AG04449 (cell line): ENCODE results near the gene CDK5RAP2.

Source experiments
- CTCF ChIA-PET: fragments of 350-600 bp; formaldehyde crosslinking; extraction: SDS; loops from one replicate; lab custom pipeline; 2021; ENCODE audit warnings: antibody characterized with exemption; lab: Yijun Ruan, JAX
- POLR2A ChIA-PET: fragments of 400-600, 350-600 bp; formaldehyde crosslinking; extraction: SDS; loops from one replicate; lab custom pipeline; 2020; ENCODE audit warnings: antibody characterized with exemption, inconsistent platforms; lab: Yijun Ruan, JAX
- DNase-seq: peaks from one replicate; pipeline ENCODE4 v3.0.0-alpha.2; 2010; ENCODE audit warnings: low read depth, low spot score
- H3K4me3 ChIP-seq: 2 replicates; pipeline ENCODE4 v1.5.1; 2011; ENCODE audit warnings: low read depth, mild to moderate bottlenecking, control low read depth, low read length
- CTCF ChIP-seq: IDR thresholded peaks from one replicate; pipeline ENCODE4 v1.5.1; 2011; ENCODE audit warnings: mild to moderate bottlenecking, moderate library complexity, low read length, control low read depth, inconsistent platforms; ENCODE audit not compliant: insufficient read depth; ENCODE audit errors: missing control alignments

CDK5RAP2 gene

GRCh38 chr9:120544441-120544840 is 35.5 kb downstream of the CDK5RAP2 start:
- CTCF ChIA-PET = interaction anchor here (4.0 kb wide), 1 partner anchor 12 kb away, joined by 19 read pairs; no protein-coding TSS in a partner anchor
- no peak for DNase-seq
- no peak for TF ChIP-seq CTCF
- POLR2A ChIA-PET = no interaction called here
- H3K4me3 ChIP-seq = no peak overlapping the region

- no peak for DNase-seq
- CTCF ChIA-PET = interaction anchor here (4.0 kb wide), 1 partner anchor 10 kb away, joined by 19 read pairs; no protein-coding TSS in a partner anchor
- TF ChIP-seq CTCF = no peak
- H3K4me3 ChIP-seq = no peak overlapping the region
- POLR2A ChIA-PET = no interaction called here
These were observed 37.1 kb downstream of the CDK5RAP2 start for GRCh38 chr9:120542701-120543490.

GRCh38 chr9:120541921-120542320 is 38.0 kb downstream of the CDK5RAP2 start:
- ChIA-PET CTCF (interaction anchor here (0.6 to 4.0 kb wide), 2 partner anchors 9 to 10 kb away, joined by 3 to 19 read pairs; no protein-coding TSS in a partner anchor), POLR2A (no interaction called here)
- no peak for DNase-seq
- no peak for TF ChIP-seq CTCF
- H3K4me3 ChIP-seq = no peak overlapping the region

- H3K4me3 ChIP-seq = no peak overlapping the region
- no peak for TF ChIP-seq CTCF
- ChIA-PET POLR2A (no interaction called here), CTCF (interaction anchor here (1.3 to 1.7 kb wide), 2 partner anchors 9 to 19 kb away, joined by 3 to 8 read pairs; no protein-coding TSS in a partner anchor)
- no peak for DNase-seq
These were observed 40.0 kb downstream of the CDK5RAP2 start for GRCh38 chr9:120539951-120540350.

- DNase-seq = no peak
- ChIA-PET POLR2A (no interaction called here), CTCF (no interaction called here)
- no peak overlapping the region for H3K4me3 ChIP-seq
- TF ChIP-seq CTCF = no peak
These were observed 41.6 kb downstream of the CDK5RAP2 start for GRCh38 chr9:120538339-120538738.

GRCh38 chr9:120536949-120537640 is 42.9 kb downstream of the CDK5RAP2 start:
- CTCF ChIA-PET = interaction anchor here (1.3 to 1.8 kb wide), 2 partner anchors 9 to 10 kb away, joined by 4 to 5 read pairs; no protein-coding TSS in a partner anchor
- POLR2A ChIA-PET = no interaction called here
- DNase-seq = no peak
- H3K4me3 ChIP-seq = no peak overlapping the region
- no peak for TF ChIP-seq CTCF
